A172 (cell line): ENCODE measurements around the gene THNSL1. TPM values are rescaled to one million over a fixed set of nuclear protein-coding genes. Genes with fewer than 3 reads are reported as not detected.
"Not testable (repeated sequence)": the region's sequence is repeated elsewhere in the genome, so short reads cannot be mapped to it uniquely, and the experiment has no call there.

ENCODE experiments used
- DNase-seq: peaks from one replicate; pipeline ENCODE4 v3.0.0-alpha.2; 2015; ENCODE audit warnings: low spot score
- total RNA-seq: library from RNA; depleted of rRNA; stranded (reverse); fragments of >200 nt; shearing (Covaris generic); gene quantifications from 2 replicates; pipeline ENCODE4 v1.2.3, GENCODE V29; 2014

THNSL1 gene
- total RNA-seq, 1 experiment from 2014 or later, result 5.1 TPM

DNA sequence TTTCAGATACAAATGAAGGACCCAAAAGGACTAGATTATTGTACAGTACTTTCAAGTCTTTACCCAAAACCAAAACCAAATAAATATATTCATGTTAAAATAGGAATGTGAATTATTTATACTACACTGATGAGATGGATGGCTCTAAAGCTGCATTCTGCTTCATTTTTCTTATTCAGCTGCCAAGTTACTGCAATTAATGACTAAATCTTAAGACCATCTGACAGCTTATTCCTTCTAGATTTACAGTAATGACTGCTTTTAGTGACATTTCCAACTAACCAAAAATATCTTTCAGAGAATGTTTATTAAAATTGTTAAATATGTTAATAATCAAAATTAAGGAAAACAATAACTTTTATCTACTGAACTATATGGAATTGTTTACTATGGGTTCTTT is 21.3 kb upstream of the THNSL1 start:
- DNase-seq, result no peak

DNA sequence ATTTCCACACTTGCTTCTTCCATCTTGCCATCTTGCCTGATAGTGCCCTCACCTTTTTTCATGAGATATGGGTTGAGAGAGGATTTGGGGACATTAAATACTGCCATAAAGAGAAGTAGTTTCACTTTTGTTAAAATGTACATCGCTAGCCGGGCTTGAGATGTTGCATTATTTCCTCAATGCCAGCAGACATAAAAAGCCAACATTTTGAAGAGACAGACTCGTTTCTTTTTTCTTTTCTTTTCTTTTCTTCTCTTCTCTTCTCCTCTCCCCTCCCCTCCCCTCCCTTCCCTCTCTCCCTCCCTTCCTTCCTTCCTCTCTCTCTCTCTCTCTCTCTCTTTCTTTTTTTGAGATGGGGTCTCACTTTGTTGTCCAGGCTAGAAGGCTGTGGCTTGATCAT is 18.4 kb upstream of the THNSL1 start:
- DNase-seq, result no peak

DNA sequence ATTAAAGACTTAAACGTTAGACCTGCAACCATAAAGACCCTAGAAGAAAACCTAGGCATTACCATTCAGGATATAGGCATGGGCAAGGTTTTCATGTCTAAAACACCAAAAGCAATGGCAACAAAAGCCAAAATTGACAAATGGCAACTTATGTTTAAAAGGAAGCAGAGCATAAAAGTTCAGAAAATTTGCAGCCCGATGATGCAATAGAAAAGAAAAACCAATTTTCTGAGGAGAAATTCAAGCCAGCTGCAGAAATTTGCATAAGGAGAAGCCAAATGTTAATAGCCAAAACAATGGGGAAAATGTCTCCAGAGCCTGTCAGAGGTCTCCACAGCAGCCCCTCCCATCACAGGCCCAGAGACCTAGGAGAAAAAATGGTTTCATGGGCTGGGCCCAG is 4.8 kb upstream of the THNSL1 start:
- DNase-seq, result not testable (repeated sequence)

DNA sequence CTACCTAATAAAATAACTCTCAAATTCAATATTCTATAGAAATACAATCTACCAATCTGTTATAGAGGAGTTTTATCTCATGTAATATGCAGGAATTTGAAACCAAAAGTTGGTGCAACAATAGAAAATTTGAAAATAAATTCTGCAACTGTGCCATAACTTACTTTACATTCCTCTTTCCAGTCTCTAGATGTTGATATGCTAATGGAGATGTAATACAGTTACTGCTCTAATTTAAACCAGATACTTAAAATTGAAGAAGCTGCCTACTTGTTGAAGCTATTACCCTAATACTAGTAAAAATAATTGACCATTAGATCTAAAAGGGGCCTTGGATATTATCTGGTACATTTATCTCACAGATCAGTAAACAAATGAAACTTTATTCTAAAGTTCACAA is 1.8 kb upstream of the THNSL1 start:
- no peak for DNase-seq

DNA sequence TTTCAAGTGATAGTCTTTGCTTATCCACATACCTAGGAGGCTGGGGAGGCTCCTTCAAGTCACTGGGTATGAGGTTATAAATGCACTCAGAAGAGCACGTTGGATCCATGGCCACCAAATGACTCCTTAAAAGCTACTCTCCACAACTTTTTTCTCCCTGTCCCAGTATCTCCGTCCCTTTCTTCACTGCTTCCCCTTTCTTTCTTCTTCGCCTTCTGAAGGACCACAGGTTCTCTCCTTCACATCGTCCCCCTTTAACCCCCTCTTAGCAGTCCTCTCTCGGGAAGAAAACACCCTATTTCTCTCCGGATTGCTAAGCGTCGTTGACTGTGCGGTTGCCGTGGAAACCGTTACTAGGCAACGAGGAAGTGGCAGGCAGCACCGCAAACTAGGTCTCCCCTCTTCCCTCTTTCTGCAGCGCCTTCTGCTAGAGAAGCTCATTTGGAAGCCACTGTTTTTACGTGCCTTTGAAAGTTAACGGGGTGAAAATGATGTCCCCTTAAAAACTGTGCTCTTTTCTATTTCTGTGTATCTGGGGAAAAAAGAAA is 510 bp upstream of the THNSL1 start, which contains the start of gene ENKUR:
Gene ENKUR, minus strand, starts transcription at position 331 of the 548 bp plus-strand sequence. Its CDS starts 222 bp downstream, at position 109.
- peak; percentile 90 for DNase-seq

DNA sequence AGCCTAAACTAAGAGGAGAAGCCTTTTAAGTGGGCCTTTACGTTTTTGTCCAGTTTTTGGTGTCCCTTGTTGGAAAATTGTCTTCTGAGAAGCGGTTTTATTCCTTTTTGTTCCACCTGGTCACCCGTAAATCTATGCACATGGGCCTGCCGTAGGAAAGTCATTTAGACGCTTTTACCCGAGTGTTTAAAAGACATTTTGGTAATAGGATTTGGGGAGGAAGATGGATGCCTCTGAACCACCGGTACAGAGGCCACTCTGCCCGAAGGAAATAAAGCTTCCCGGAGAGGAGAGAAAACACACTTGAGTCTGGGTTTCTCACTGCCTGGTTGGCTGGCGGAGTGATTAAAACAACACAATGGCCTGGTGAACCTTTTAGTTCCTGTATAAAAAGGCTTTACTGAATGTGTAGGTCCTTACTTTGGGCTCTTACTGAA is 760 bp downstream of the THNSL1 start:
- no peak for DNase-seq

DNA sequence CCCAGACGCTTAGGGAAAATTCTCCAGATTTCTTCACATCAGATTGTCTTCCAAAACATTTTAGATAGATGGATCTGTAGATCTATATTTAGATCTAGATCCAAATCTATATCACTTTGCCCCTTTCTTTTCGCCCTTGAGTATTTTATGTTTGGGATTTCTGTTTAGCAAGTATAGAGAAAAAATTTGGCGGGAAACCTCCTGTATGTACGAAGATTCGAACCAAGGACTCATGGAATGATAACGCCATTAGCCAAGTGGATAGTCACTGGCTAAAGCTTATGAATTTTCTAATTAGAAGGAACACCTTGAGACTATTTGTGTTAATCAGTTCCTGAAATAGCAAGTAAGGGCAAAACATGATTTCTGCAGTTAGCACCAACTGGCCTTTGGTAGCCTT is 1.2 kb downstream of the THNSL1 start:
- no peak for DNase-seq

DNA sequence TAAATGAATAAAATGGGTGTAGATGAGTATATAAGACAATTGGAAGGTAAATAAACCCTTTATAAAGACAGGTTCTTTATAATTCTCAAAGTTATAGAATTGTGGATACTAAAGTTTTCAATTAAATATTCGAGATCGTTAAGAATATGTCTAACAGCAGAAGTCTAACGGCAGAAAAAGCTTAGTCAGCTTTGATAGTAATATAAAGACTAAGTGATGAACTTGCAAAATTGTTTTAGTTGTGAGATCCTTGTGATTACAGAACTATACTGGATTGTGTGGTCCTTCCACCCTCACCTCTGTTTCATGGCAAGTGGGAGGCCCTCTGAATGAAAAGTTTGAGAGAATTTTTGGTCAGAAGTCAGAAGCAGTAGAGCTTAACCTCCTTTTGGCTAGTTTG is 2.3 kb downstream of the THNSL1 start:
- DNase-seq, result no peak

DNA sequence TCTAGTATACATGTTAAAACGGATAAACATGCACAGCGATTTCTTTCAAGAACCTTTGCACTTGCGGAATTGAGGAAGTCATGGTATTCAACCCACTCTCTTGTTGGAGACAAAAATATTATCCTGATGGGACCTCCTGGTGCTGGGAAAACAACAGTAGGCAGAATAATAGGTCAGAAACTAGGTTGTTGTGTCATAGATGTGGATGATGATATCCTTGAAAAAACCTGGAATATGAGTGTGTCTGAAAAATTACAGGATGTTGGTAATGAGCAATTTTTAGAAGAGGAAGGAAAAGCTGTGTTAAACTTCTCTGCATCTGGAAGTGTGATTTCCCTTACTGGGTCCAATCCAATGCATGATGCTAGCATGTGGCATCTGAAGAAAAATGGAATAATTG is 6.9 kb downstream of the THNSL1 start:
- no peak for DNase-seq

DNA sequence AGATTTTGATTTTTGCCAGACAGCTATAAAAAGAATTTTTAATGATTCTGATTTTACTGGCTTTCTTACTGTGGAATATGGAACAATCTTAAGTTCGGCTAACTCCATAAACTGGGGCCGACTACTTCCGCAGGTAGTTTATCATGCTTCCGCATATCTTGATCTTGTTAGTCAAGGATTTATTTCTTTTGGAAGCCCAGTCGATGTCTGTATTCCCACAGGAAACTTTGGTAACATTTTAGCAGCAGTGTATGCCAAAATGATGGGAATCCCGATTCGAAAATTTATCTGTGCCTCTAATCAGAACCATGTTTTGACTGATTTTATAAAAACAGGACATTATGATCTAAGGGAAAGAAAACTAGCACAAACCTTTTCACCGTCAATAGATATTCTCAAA is 8.1 kb downstream of the THNSL1 start:
- no peak for DNase-seq

DNA sequence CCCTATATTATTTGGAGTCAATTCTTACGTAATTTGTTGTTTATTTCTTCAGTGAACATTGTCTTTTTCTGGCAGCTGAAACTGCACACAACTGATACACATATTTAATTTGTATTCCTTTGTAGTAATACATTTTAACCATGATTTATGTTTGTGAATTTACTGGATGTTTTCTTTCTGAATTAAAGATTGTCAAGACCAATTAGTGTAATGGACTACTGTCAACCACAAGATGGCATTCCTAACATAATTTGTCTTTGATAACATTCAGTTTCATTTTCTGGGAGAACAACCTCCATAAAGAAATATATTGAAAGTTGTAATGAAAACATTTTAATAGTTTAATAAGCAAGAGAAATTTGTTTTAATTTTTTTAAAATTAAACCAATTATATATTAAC is 10.1 kb downstream of the THNSL1 start:
- peak; percentile 47 for DNase-seq

DNA sequence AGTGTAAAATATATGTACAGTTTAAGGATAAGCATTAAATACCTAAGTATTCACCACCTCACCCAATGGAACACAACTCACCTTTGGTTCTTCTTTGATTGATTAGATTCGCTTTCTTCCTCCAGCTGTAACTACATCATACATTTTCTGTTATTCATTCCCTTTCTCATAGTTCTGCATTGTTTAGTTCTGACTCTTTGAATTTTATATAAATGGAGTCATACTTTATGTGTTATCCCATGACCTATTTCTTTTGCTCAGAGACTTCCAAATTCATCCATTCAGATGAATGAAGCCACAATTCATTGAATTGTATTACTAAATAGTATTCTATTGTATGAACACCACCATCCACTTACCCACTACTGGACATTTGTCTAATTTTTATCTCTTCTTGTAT is 12.3 kb downstream of the THNSL1 start:
- no peak for DNase-seq

DNA sequence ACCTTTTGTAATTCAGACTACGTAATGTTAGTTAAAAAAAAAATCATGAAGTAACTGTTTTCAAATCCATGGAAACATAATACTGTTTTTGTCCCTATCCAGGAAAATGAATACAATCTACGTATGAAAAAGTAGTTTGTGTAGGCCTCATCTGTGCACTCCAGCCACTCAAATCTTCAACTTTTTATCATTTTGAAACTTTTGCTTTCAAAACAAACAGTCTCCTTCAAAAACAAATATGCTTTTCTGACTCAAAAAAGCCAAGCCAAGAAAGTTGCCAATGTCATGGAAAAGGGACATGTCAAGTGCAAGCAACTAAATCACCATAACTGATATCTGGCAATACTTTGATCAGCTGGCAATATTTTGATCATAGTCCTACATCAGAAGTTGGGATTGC is 13.1 kb downstream of the THNSL1 start:
- DNase-seq, result no peak

DNA sequence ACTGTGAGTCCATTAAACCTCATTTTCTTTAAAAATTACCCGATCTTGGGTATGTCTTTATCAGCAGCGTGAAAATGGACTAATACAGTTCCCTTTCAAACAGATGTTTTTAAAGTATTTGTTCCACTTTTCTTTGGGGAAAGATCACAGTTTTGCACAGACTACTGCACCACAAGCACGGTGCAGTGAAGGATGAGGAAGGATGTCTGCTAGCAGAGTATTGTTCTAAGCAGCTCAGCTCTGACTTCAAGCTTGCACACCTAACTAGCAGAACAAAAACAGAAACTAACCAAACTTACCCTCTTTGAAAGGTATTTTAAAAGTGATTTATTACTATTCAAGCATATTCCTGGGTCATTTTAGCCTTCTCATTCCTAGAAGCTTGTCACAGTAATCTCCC is 20.0 kb downstream of the THNSL1 start:
- DNase-seq, result no peak

DNA sequence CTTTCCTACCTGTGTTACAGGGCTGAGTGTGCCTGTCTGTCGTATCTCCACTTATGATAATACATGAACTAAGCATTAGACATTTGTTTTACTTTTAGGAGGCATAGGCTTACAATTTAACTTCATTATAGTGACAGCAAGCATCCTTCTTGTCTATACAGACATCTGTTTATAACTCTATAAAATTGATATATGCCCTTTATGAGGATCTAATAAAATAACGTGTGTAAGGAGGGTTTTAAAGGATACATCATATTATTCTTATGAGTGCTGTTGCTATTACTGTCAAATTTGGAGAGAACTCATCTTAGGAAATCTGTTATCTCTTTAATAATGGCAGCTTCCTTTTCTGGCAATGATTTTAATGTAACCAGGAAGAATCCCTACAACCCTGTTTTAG is 21.9 kb downstream of the THNSL1 start:
- DNase-seq, result no peak

DNA sequence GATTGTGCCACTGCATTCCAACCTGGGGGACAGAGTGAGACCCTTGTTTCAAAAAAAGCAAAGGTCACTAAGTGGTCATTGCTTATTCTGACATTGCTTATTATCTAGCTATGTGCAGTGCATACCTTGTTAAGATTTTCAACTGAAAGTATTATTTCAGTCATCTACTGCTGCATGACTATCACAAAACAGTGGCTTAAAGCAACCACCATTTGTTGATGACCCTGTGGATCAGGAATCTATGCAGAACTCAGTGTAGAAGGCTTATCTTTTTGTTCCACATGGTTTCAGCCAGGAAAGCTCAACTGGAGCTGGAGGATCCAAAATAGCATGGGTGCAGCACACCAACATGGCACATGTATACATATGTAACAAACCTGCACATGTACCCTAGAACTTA is 23.1 kb downstream of the THNSL1 start:
- no peak for DNase-seq

DNA sequence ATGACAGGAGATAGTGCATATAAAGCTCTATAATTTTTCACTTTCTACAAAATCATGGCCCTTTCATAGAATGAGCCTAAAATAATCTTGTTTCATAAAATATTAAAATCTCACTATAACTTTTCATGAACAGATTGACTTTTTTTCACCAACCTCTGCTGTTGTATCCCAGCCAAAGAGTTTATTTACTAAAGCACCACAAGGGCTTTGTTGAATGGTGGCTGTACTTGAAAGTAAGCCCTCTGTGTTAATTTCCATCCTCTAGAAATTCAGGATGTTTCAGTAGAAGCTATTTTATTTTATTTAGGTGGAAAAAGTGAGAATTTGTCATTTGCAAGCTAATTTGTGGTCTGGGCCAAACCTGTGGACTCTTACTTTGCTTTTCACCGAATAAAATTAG is 30.2 kb downstream of the THNSL1 start:
- no peak for DNase-seq

DNA sequence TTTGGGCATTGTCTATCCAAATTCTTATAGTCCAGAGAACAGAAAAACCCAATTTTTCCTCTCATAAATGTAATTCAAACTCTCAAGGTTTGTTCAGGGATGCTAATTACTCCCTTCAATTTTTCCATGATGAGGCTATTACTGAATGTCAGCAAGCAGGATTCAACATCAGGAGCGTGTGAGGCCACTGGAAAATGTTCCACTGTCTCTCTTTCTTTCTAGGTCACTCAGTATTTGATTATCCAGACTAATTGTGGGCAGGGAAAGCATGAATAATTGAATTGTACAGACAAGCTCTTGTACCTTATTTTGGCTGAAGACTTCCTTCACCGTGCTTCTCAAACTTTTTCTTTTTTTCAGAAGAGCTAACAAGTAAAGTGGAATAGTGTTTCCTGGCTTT is 30.7 kb downstream of the THNSL1 start:
- DNase-seq, result no peak

DNA sequence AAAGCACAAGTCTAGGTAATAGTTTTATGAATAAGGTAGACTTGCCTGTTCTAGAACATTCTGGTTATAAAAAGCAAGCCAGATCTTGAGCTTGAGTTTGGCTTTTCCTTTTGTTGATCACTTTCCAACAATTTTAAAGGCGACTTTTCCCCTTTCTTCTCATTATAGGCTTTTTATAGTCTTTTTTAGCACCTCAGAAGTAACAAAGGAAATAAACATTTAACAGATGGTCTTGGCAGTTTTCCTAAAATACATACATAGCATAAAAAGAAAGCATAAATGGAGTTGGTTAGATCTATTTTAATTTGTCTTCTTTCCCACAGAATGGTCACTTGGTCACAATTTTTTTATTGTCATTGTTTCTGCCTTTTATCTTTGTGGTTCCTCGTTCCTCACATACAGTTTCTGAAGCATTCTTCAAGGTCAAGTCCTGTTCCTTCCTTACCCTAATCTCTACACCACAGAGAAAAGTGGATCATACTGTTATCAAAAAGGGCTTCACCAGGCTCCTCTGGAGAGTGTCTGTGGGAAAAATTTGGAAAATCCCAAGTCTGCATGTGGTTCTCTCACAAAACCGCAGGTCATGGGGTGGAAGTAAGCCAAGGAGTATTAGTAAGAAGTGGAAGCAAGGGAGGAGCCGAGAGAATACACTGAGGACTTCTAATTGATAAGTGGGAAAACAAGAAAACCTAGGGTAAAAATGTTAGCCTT is 31.3 kb downstream of the THNSL1 start:
- DNase-seq, result peak; percentile 92

DNA sequence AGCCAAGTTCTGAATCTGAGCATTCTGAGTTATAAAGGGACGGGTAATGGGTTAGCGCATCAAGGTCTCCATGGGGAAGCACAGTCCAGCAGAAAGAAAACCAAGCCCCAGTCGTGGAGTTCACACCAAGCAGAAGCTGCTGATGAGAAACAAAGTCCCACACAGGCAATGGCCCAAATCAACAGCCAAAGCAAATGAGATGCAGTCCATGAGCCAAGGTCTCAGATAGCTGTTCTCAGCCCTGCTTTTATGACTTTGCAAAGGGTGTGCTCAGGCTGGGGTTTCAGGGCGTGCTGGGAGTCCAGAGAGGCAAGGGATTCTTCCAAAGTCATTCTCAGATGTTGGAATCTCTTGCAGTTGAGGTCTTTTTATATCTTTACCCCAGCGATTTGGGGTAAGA is 32.0 kb downstream of the THNSL1 start:
- DNase-seq, result no peak

DNA sequence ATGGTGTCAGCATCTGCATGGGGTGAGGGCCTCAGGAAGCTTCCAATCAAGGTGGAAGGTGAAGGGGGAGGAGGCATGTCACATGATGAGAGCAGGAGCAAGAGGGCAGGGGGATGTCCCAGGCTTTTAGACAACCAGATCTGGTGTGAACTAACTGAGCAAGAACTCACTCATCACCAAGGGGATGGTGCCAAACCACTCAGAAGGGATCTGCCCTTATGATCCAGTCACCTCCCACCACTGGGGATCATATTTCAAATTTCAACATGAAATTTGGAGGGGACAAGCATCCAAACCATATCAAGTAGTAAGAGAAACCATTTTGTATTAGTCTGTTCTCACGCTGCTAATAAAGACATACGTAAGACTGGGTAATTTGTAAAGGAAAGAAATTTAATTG is 33.6 kb downstream of the THNSL1 start:
- no peak for DNase-seq

DNA sequence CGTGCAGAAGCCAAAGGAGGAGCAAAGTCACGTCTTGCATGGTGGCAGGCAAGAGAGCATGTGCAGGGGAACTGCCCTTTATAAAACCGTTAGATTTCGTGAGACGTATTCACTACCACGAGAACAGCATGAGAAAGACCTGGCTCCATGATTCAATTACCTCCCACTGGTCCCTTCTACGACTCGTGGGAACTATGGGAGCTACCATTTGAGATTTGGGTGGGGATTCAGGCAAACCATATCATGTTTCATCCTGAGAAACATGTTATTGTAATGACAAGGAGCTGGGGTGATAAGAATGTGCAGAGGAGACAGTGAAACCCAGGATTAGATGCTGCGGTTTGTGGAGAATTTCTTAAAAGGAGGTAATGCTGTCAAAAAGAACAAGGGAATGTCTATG is 34.0 kb downstream of the THNSL1 start:
- no peak for DNase-seq

DNA sequence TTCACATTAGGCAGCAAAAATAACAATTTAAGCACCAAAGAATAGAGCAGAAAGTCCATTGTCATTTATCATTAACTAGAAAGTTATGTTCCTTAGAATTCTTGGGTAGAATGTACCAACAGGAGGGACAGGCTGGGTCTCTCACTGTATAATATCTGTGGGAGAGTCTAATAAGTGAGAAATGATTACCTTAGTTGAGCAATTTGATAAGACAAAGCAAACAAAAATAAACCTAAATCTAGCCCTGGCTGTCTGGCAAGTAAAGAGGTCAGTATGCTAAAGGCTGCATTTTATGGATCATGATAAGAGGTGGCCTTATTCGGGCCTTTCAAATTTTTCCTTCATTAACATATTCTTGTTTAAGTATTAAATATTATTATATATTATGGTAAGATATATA is 35.6 kb downstream of the THNSL1 start:
- DNase-seq, result no peak

DNA sequence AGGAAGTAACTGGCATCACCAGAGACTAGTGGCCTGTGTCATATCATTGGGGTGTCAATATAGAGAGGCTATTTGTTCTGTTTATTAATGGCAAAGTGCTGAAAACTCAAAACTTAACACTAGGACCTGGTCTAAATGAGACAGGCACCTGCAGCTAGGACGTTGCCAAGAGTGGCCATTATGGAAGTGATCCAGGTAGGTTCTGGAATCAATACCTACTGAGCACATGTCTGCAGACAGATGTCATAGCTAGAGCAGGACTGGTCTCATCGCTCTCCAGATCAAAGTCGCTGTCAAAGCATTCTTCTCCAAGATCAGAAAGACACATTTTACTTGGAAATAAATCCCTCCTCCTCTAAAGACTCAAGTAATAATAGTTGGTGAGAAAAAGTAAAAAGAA is 40.3 kb downstream of the THNSL1 start:
- no peak for DNase-seq
